Measurements from ENCODE around the gene SLC25A6. TPM values are rescaled to one million over a fixed set of nuclear protein-coding genes. Genes with fewer than 3 reads are reported as not detected.
"Not testable (repeated sequence)": the region's sequence is repeated elsewhere in the genome, so short reads cannot be mapped to it uniquely, and the experiment has no call there.

SLC25A6 gene
- polyA plus RNA-seq, 4 donors = 374 to 650 (median 494) TPM

DNA sequence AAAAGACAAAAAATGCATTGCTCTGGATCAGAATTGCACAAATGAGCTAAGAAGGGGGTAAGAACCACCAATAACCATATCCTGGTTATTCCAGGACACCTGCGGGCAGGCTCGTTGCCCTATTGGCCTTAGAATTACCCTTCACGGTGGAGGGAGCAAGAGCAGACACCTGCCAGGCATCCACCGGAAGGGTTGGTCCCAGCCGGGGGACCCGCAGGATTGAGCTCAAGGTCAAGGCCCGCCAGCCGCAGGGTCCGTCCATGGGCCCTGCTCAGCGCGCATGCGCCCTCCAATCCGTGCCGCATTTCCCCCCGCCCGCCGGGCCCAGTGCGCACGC lies 575 bp downstream of the SLC25A6 start:
- DNase-seq (ENCODE audit: low read depth in 4 of 4, low spot score in 3 of 4) = peak; percentile 75 to 79 (median 78)

DNA sequence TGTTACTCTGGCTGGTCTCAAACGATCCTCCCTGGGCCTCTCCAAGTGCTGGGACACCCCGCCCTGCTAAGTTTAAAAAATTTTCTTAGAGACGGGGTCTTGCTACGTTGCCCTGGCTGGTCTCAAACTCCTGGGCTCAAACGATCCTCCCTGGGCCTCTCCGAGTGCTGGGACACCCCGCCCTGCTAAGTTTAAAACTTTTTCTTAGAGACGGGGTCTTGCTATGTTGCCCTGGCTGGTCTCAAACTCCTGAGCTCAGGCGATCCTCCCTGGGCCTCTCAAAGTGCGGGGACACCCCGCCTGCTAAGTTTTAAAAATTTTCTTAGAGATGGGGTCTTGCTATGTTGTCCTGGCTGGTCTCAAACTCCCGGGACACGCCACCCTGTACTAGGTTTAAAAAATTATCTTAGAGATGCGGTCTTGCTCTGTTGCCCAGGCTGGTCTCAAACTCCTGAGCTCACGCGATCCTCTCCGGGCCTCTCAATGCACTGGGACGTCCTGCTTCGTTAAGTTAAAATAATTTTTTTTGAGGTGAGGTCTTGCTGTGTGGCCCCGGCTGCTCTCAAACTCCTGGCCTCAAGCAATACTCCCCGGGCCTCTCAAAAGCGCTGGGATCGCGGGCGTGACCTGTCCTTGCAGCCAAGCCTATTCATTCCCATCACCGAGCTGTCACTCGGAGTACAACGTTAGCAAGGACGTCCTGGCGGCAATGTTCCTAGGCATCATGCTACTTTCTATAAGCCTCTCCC lies 1.1 kb downstream of the SLC25A6 start:
- no peak for DNase-seq (ENCODE audit: low read depth in 4 of 4, low spot score in 3 of 4)

DNA sequence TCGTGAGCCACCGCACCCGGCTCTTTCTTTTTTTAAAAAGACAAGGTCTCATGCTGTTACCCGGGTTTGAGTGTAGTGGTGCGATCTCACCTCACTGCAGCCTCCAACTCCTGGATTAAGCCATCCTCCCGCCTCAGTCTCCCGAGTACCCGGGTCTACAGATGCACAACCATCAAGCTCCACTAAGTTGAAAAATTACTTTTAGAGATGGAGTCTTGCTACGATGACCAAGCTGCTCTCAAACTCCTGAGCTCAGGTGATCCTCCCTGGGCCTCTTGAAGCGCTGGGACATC lies 2.0 kb downstream of the SLC25A6 start:
- no peak for DNase-seq (ENCODE audit: low read depth in 4 of 4, low spot score in 3 of 4)

DNA sequence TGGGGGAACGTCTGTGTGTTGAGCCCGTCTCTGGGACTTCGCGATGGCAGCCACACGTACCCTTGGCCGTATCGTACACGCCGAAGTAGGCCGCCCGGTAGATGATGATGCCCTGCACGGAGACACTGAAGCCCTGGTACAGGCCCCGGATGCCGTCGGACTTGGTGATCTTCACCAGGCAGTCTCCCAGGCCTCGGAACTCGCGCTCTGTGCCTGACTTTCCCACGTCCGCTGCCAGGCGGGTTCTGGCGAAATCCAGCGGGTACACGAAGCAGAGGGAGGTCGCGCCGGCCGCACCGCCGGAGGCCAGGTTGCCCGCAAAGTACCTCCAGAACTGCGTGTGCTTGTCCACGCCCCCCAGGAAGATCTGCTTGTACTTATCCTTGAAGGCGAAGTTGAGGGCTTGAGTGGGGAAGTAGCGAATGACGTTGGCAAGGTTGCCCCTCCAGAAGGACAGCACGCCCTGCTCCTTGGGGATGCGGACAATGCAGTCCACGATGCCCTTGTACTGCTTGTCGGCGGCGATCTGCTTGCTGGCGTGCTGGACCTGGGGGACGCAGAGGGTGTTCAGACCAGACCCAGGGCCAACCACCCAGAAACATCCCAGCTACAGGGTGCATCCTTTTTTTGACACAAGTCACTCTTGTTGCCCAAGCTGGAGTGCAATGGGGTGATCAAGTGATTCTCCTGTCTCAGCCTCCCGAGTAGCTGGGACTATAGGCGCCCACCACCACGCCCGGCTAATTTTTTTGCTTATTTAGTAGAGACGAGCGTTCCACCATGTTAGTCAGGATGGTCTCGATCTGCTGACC lies 2.5 kb downstream of the SLC25A6 start:
- DNase-seq (ENCODE audit: low read depth in 4 of 4, low spot score in 3 of 4) = no peak

DNA sequence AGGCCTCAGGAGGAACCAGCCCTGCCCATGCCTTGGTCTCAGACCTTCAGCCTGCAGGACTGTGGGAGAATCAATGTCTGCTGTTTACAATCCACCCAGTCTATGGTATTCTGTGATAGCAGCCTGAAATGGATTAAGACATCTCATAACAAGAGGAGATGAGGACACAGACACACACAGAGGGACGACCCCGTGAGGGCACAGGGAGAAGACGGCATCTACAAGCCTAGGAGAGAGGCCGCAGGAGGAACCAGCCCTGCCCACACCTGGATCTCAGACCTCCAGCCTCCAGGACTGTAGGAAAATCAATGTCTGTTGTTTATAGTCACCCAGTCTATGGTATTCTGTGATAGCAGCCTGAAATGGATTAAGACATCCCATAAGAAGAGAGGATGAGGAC lies 3.3 kb downstream of the SLC25A6 start:
- no peak for DNase-seq (ENCODE audit: low read depth in 4 of 4, low spot score in 3 of 4)

DNA sequence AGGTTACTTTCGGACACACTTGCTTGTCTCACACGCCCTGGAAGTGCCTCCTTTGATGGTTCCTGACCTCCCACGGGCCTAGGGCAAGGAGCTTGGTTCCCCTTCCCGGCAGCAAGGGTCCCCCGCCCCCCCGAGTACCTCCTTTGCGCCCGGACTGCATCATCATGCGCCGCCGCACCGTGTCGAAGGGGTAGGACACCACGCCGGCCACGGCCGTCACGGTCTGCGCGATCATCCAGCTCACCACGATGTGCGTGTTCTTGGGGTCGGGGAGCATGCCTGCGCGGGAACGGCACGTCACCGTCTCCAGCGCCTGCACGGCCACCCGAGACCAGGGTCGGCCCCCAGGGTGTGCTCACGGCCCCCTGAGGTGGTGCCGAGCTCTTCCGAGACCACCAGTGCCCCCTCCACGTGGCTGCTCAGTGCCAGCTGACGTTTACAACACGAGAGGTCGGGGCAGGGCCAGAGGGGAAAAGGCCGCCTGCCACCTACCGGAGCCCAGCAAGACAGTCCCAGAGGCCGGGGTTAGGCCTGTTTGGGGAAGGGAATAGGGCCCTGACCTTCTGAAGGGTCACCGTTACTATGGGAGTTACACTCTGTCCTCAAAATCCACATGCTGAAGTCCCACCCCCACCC lies 4.7 kb downstream of the SLC25A6 start:
- no peak for DNase-seq (ENCODE audit: low read depth in 4 of 4, low spot score in 3 of 4)

DNA sequence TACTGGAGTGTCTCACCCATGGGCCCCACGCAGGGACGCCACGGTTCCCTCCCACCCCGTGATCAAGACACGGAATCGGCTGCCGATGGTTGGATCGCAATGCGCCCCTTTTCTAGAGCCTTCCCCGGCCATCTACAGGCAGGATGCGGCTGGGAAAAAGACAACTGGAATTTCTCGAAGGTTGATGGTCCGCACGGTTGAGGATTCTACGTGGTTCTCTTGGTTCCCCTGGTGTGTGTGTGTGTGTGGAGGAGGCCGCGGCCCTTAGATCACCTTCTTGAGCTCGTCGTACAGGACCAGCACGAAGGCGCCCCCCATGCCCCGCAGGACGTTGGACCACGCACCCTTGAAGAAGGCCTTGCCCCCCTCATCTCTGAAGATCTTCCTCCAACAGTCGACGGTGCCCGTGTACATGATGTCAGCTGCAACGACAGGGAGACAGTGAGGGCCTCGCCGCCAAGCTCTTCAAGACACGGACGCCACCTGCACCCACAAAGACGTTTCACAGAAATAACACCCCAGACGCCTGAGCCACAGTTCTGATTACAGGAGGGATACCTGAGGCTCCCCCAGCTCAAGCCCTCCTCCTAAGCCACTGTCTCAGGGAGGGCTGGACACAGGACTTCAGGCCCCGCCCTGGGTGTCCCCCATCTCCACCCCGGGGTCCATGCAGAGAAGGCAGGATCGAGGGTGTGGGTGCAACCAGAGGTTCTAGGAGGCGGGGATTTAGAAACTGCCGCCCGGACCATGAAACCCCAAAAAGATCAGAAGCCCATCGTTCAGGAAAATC lies 5.4 kb downstream of the SLC25A6 start:
- no peak for DNase-seq (ENCODE audit: low read depth in 4 of 4, low spot score in 3 of 4)

DNA sequence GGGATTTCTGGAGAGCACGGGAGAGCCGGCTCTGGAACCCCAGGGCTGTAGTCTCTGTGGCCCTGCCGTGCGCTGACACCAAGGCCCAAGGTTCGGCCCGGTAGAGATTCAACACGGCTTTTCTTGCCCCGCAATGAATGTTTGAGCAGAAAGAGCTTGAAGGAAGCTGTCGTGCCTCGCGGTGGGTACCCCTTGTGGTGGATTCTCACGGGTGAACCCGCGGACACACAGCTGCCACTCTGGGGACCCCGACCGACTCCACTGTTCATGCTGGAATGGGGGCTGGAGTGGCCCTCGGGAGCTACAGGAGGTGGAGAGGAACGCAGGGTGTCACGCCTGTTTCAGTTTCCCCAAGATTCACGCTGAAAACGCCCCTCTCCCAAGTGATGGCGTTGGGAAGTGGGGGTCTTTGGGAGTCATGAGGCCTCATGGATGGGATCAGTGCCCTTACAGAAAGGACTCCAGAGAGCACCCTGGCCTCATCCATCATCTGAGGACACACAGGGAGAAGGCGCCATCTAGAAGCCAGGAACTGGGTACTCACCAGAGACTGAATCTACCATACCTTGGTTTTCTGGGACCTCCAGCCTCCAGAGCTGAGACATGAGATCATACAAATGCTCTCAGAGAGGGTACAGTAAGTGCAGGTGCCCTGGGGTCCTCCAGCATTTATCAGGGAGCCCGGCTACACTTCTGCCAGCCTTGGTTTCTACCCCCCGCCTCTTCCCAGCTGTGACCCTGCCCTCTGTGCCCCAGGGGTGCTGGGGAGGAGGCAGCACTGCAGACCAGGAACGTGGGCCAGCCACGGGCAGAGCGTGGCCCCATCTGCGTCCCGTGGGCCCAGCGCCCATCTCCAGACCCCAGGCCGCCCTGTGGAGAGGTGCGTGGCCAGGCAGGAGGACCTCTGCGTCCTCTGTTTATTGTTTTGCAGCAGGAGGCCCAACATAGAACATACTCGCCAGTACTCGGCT lies 6.4 kb downstream of the SLC25A6 start:
- no peak for DNase-seq (ENCODE audit: low read depth in 4 of 4, low spot score in 3 of 4)

DNA sequence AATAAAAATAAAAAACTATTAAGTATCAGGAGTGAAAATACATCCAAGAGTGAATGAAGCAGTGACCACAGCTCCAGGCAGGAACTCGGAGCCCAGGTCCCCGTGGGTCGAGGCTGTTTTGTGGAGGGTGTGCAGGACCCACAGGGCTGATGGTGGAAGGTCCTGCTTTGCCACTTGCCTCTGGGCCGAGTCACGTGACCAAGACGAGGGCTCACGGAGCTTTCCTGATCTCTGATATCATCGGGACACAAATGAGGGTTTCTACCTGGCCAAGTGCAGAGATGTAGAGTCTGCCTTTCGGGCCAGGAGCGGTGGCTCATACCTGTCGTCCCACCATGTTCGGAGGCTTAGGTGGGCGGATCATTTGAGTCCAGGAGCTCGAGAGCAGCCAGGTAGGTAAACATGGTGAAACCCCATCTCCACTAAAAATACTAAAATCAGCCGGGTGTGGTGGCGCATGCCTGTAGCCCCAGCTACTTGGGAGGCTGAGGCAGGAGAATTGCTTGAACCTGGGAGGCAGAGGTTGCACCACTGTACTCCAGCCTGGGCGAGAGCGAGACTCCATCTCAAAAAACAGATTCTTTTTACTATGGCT lies 7.2 kb downstream of the SLC25A6 start:
- DNase-seq (ENCODE audit: low read depth in 4 of 4, low spot score in 3 of 4) = no peak

DNA sequence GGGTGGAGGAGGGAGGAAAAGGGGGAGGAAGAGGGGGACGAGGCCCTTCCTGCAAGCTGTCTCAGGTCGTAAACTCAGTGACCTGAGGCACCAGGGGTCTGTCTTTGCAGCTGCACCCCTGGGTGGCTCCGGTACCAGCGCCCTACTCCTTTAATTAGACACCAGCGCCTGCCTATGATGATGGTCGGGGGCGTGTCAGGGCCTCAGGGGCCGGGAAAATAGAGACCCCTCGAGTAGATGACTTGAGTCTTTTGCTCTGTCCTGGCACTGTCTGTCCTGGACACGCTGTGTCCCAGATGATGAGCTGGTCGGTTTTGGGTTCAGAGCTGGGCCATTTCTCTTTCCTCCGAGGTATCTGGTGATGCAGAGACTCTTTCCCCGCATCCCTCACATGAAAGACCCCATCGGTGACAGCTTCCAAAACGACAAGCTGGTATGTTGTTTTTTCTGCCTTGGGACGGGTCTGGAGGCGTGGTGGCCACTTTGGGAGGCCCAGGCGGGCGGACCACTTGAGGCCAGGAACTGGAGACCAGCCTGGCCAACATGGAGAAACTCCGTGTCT lies 11.2 kb downstream of the SLC25A6 start:
- DNase-seq (ENCODE audit: low read depth in 4 of 4, low spot score in 3 of 4) = no peak

DNA sequence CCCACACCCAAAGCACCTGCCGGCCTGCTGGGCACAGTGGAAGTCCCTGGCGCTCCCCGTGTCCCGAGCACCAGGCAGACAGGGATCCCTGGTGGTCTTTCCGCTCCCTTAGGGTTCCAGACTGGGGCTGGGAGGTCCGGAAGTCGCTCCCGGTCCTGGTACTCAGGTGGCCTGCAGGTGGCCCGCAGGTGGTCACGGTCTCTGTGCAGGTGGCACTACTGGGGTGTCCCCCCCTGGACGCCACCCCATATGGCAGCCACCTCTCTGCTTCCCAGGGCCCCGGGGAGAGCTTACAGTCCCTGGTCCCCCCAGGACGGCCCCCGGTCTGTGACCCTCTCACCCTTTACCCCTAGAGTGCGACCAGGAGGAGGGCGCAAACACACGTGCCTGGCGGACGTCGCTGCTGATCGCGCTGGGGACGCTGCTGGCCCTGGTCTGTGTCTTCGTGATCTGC lies 13.6 kb downstream of the SLC25A6 start:
- DNase-seq (ENCODE audit: low read depth in 4 of 4, low spot score in 3 of 4) = no peak

DNA sequence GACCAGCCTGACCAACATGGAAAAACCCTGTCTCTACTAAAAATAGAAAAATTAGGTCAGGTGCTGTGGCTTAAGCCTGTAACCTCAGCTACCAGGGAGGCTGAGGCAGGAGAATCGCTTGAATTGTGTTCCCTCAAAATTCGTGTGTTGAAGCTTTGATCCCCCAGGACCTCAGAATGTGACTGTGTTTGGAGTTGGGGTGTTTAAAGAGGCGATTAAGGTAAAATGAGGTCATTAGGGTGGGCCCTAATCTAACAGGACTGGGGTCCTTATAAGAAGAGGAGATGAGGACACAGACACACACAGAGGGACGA lies 23.6 kb downstream of the SLC25A6 start:
- DNase-seq (ENCODE audit: low read depth in 4 of 4, low spot score in 3 of 4) = no peak

DNA sequence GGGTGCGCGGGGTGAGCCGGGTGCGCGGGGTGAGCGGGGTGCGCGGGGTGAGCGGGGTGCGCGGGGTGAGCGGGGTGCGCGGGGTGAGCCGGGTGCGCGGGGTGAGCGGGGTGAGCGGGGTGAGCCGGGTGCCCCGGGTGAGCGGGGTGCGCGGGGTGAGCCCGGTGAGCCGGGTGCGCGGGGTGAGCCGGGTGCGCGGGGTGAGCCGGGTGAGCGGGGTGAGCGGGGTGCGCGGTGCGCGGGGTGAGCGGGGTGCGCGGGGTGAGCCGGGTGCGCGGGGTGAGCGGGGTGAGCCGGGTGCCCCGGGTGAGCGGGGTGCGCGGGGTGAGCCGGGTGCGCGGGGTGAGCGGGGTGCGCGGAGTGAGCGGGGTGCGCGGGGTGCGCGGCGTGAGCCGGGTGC lies 25.6 kb downstream of the SLC25A6 start:
- DNase-seq (ENCODE audit: low read depth in 4 of 4, low spot score in 3 of 4) = not testable (repeated sequence)

DNA sequence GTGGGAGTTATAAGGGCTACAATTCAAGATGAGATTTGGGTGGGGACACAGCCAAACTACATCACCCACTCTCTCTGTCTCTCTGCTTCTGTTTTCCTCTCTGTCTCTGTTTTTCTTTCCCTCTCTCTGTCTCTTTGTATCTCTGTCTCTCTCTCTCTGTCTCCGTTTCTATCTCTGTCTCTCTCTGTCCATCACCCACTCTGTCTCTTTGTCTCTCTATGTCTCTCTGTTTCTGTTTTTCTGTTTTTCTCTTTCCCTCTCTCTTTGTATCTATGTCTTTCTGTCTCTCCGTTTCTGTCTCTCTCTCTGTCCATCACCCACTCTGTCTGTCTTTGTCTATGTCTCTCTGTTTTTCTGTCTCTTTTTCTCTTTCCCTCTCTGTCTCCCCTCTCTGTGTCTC lies 30.0 kb downstream of the SLC25A6 start:
- no peak for DNase-seq (ENCODE audit: low read depth in 4 of 4, low spot score in 3 of 4)

DNA sequence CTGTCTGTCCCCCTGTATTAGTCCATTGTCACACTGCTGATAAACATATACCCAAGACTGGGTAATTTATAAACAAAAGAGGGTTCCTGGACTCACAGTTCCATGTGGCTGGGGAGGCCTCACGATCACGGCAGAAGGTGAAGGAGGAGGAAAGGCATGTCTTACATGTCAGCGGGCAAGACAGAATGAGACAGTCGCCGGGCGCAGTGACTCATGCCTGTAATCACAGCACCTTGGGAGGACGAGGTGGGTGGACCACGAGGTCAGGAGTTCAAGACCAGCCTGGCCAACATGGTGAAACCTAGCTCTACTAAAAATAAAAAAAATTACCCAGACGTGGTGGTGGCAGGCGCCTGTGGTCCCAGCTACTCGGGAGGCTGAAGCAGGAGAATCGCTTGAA lies 30.6 kb downstream of the SLC25A6 start:
- no peak for DNase-seq (ENCODE audit: low read depth in 4 of 4, low spot score in 3 of 4)

DNA sequence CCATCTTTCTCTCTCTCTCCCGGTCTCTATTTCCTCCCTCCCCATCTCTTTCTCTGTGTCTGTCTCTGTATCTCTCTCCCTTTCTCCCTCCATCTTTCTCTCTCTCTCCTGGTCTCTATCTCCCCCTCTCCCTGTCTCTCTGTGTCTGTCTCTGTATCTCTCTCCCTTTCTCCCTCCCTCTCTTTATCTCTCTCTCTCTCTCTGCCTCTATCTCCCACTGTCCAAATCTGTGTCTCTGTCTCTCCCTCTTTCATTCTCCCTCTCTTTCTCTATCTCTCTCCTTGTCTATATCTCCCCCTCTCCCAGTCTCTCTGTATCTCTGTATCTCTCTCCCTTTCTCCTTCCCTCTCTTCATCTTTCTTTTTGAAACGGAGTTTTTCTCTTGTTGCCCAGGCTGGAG lies 31.7 kb downstream of the SLC25A6 start:
- no peak for DNase-seq (ENCODE audit: low read depth in 4 of 4, low spot score in 3 of 4)

DNA sequence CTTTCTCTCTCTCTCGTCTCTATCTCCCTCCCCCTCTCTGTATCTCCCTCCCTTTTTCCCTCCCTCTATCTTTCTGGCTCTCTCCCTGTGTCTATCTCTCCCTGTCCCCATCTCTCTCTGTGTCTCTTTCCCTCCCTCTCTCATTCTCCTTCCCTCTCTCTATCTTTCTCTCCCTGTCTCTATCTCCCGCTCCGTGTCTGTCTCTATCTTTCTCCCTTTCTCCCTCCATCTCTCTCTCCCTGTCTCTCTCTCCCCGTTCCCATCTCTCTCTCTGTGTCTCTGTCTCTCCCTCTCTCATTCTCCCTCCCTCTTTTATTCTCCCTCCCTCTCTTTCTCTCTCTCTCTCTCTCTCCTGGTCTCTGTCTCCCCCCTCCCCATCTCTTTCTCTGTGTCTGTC lies 32.4 kb downstream of the SLC25A6 start:
- DNase-seq (ENCODE audit: low read depth in 4 of 4, low spot score in 3 of 4) = no peak

DNA sequence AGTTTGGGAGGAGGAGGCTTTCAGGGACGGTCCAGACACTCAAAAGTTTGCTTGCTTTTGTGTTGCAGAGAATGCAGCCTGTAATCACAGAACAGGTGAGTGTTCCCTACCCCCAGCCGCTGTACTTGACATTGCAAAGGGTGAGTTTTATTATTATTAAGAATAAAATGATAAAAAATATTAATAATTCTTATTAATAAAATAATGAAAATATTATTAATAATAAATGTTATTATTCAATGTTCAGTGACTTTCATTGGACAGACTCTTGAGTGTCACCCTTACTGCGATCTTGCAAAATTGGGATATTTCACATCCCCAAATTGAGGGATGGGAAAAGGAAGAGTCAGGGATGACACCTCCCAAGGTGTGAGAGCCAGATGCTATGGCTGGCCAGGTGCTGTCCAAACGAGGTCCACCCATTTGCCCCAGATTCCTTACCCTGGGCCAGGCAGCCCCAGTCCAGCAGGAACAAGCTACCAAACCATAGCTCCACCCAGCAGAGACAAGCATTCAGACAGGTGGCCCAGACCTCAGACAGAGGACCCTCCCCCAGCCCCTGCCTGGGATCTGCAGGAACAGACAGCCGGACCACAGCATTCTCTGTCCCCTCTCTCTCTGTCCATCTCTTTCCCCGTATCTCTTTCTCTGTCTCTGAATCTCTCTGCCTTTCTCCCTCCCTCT lies 33.0 kb downstream of the SLC25A6 start:
- no peak for DNase-seq (ENCODE audit: low read depth in 4 of 4, low spot score in 3 of 4)

DNA sequence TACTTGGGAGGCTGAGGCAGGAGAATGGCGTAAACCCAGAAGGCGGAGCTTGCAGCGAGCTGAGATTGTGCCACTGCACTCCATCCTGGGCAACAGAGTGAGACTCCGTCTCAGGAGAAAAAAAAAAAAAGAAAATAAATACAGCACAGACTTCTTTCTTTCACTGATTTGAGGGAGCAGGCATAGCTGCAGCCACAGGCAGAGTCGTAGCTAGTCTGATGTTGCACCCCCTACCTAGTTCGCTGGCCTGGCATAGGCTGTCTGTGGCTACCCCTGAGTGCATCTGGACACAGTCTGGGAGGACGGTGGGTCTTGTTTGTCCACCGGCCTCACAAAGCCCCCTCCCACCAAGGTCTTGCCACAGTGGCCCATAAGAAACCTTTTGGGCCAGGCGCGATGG lies 33.9 kb downstream of the SLC25A6 start:
- no peak for DNase-seq (ENCODE audit: low read depth in 4 of 4, low spot score in 3 of 4)
